ENCODE results near the gene POFUT2.
A peak's percentile ranks its signal among the peaks of the same experiment; 100 is the strongest.

The POFUT2 gene

DNA sequence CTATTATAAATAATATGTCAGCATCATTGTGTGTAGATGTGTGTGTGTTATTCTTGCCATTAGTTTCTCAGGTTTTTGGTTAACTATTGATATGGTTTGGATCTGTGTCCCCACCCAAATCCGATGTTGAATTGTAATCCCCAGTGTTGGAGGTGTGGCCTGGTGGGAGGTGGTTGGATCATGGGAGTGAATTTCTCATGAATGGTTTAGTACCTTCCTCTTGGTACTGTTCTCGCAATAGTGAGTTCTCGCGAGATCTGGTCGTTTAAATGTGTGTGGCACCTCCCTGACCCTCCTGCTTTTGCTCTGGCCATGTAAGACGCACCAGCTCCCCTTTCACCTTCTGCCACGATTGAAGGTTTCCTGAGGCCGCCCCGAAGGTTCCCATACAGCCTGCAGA is 9.6 kb upstream of the POFUT2 start:
- DNase-seq (ENCODE audit: low read depth) = no peak

DNA sequence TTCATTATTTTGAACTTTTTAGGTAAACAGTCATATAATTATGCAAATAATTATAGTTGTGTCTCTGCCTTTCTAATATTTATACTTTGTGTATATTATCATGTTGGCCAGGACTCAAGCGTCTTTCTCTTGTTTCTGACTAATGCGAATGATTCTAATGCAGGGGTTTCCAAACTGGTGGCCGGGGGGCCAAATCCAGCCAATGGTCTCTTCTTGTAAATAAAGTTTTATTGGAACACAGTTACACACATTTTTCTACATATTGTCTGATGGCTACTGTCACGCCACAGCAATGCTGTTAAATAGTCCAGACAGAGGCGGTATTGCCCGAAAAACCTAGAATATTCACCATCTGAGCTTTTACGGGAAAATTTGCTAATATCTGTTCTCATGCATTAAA is 8.9 kb upstream of the POFUT2 start:
- no peak for DNase-seq (ENCODE audit: low read depth)

DNA sequence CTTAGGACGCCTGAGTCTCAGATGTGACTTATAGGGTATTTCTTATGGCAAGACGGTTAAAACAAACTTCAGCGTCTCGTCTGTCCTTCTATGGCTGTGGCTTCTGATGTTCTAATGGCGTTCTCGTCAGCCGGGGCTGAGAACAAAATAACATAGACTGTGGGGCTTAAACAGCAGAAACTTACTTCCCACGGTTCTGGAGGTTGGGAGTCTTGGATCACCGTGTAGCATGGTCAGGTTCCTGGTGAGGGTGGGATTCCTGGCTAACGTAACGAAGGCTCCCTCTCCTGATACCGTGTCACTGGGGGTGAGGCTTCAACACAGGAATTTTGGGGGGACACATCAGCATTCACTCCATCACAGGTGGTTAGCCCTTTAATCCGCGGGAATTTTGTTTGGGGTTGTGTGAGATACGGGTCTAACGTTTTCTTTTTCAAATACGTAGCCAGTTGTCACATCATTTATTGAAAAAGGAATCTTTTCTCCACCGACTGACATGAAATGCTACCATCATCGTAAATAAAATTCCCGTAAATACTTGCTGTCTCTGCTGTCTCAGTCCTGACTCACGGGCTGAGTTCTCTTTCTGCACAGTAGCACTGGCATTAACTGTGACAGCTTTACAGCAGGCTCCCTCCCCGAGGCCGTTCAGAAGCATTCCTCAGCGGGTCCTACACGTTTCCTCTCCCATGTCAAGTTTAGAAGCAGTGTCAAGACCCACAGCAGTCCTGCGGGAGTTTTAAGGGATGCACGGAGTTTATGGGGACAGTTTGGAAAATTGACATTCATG is 8.1 kb upstream of the POFUT2 start:
- peak; percentile 89 for DNase-seq (ENCODE audit: low read depth)

DNA sequence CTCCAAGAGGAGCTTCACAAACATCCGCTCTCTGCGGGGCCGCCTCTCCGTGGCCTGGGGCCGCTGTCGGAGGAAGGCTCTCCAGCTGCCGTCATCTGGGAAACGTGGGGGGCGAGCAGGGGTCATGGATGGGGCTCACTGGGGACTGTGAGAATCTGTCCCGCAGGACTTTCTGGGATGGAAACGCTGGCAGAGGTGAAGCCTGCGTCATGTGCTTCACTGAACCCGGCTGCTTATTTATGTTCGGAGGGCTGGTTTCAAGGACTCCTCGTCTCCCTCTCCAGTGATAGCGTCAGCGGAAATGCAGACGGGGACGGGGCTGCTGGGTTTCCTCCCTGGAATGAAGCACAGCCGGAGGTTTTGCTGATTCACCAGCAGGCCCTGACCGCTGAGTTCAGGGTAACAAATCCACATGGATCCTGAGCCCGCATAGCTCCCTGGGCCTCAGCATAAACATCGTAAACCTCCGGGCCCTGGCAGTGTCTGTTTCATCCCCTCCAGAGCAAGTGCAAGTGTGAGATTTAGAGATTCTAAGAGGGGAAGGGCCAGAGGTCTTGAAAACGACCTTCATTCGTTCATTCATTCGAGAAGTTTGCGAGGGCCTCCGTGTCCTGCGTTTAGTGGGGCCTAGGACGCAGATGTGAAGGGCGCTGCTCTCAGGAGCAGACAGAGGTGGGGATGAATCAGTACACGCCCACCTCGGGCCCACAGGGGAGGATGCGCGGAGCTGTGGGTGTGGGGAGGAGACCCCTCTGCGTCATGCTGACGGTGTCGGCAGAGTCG is 7.0 kb upstream of the POFUT2 start:
- peak; percentile 98 for DNase-seq (ENCODE audit: low read depth)

DNA sequence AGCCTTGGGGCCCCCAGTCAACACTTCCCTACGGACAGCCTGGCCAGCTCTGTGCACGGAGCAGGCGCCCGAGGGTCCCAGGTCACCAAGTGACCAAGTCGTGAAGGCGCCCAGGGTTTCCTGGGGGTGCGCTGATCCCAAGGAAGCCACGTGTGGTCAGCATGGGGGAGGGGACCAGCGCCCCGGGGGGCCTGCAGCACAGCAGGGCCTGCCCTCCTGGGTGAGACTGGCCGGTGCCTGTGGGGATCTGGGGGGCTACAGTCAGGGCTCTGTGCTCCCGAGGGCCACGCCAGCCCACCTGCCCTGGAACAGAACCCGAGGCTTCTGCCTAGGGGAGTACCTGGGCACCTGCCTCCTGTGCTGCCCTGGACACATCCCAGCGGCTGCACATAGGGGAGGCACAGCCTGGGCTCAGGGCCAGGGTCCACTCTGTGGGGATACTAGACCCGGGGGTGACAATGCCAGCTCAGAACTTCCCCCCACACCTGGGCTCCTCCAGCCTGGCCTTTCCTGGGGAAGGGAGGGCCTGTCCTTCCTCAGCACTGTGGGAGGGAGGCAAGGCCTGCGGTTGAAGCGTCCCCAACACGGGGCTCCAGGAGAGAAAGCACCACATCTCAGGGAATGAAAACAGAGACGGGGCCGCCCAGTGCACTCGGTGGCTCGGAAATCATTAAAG is 6.2 kb upstream of the POFUT2 start:
- no peak for DNase-seq (ENCODE audit: low read depth)

DNA sequence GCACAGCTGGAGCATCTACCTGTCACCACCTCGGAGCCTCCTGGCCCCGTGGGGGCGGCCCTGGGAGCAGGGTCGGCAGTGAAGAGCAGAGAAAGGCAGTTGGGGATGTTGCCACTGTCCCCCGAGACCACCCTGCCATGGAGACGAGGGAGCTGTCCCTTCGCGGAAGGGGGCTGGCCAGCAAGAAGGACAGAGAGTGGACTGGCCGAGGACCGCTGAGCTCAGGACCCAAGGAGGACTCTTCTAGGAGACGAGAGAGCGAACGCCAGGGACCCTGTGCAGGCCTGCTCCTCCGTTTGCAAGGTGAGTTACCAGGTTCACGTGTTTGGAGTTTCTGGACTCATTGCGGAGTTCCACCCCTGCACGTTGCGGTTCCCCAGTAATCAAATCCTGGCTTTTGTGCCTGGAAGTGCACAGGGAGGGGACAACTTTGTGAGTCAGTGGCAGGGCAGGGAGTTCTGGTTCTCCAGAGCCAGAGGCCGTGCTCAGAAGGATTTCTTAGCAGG is 5.6 kb upstream of the POFUT2 start:
- DNase-seq (ENCODE audit: low read depth) = no peak

DNA sequence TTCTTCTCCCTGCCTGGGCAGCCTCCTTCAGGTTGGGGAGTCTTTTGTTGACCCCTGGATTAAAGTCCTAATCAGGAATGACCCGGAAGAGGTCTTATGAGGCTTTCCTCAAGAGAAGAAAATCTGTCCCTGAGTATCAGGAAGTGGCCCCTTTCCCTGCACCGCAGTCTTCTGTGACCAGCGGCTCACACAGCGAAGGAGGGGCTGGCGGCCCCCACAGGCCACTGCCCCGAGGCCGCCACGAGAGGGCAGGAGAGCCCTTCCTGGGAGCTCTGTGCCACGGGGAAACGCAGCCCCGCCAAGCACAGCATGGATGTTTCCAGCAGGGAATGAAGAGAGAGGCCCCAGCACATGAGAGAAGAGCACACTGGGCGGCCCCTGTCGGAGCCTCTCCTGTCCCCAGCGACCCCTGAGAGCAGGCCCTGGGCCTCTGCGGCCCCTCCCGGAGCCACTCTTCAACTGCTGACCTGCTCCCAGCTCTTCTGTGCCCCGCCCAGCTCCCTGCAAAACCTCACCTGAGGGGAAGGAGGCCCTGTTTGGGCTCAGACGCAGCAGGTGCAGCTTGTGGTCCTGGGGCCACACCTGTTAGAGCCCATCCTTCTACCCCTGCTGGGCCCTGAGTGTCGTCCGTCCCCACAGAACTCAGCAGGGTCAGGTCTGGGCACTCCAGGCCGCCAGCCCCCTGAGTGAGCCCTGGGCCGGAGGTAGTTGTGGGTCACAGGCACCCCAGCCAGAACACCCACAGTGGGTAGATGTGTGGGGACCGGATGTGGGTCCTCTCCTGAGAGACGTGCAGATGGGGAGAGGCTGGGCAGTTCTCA is 4.9 kb upstream of the POFUT2 start:
- no peak for DNase-seq (ENCODE audit: low read depth)

DNA sequence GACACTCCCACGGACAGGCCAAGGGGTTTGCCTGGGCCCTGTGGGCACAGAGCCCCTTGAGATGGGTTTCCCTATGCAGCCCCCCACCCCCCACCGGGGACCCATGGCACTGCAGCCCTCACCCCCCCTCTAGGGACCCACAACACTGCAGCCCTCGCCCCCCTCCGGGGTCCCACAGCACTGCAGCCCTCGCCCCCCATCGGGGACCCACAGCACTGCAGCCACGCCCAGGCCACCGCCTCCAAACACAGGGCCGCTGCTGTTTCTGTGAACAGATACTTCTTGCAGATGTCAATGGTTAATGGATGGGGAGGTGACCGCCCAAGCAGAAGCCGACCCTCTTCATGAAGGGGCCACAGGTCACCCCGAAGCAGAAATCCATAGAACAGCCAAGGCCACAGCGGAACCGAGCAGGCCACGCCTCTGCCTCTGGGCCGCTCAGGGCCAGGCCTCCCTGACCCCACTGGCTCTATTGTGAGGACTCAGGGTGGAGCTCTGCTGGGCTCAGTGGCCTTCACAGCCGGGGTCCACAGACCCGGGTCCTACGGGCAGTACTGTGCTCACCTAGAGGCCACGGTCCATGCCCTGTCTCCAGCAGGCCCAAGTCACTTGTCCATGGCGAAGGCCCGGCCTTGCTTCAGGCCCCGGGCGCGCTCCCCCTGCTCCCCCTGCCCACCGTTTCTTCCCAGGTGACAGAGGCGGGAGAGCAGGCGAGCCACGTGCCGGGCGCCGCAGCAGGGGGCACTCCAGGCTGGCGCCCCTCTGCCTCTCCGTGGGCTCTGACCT is 4.1 kb upstream of the POFUT2 start:
- no peak for DNase-seq (ENCODE audit: low read depth)

DNA sequence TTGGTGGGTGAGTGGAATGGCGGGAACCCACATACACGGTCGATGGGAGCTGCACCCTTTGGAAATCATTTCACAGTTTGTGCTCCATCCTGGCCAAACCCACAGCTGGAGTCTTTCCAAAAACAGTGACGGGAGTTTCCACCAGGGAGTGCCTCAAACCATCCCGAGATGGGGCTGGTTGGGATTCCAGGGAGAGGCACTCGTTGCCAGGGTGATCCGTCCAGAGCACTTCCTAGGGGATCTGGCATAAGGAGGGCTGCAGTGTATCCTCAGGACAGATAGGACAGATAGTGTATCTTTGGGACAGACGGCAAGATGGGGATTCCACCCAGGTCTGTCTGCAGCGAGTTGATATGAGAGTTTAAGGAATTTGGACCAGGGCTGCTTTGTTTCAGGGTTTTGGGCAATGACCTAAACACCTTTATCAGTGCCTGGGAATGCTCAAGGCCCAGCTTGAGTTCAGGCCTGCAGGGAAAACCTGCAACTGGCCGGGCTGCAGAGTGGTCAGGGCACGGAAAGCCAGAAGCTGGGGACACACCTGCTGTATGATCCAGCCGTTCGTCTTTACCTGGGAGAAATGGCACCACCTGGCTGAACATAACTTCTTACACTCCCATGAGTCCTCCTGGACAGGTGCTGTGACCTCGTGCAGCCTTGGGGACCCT is 3.4 kb upstream of the POFUT2 start:
- no peak for DNase-seq (ENCODE audit: low read depth)

DNA sequence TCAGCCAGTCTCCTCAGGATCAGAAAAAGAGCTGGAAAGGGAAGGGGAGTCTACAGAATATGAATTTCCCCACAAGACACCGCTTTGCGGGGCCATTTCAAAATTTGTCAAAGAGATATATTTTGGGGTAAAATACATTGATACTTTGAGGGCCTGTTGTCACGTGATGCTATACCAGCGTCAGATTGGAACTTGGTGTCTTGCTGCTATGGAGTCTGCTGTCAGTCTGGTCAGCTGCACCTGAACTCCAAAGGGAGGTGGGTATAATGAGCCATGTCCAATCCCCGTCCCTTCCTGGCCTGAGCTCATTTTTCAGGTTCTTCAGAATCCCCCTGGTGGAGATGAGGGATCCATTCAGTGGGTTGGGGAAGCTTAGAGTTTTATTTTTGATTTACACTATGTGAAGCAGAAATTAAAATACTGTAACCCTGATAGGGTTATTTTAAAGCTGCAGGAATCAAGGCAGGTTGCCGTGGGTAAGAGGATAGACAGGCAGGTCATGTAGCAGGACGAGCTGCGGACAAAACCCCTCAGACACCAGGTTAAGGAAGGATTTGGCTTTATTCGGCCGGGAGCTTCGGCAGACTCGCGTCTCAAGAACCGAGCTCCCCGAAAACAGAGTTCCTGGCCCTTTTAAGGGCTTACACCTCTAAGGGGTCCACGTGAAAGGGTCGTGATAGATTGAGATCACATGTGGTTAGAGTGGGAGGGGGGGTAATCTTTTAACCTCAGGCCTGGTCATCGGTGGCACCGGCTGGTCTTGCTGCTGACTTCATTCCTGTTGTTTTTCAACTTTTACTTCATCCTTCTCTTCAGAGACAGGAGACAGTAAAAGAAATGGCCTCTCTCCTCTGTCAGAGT is 2.2 kb upstream of the POFUT2 start:
- DNase-seq (ENCODE audit: low read depth) = no peak

DNA sequence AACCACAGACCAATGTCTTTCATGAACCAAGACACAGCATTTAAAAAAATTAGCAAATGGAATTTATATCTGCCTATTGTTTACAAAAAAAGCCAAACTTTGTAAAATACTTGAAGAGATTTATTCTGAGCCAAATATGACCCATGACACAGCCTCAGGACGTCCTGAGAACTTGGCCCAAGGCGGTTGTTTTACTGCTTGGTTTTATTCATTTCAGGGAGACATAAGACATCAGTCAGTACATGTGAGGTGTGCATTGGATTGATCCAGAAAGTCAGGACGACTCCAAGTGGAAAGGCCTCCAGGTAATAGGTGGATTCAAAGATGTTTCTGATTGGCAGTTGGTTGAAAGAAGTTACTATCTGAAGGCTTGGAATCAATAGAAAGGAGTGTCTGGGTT is 1.4 kb upstream of the POFUT2 start:
- no peak for DNase-seq (ENCODE audit: low read depth)

DNA sequence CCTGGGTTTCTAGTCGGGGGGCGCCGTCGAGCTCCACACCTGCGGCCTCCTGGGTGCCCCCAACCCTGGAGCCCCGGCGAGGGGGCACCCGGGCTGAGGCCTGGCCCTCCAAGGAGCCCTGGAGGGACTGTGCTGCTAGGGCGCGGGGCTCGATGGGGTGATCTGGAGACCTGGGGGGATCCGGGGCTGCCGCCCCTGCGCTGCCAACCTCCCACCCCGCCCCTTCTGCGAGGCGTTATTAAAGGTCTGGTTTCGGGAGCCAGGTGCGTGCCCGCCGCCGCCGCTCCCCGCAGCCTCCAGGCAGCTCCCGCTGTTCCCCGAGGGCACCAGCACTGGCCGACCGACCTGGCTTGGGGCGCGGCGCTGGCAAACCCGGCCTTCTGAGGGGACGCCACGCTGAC is 746 bp upstream of the POFUT2 start:
- DNase-seq (ENCODE audit: low read depth) = no peak

DNA sequence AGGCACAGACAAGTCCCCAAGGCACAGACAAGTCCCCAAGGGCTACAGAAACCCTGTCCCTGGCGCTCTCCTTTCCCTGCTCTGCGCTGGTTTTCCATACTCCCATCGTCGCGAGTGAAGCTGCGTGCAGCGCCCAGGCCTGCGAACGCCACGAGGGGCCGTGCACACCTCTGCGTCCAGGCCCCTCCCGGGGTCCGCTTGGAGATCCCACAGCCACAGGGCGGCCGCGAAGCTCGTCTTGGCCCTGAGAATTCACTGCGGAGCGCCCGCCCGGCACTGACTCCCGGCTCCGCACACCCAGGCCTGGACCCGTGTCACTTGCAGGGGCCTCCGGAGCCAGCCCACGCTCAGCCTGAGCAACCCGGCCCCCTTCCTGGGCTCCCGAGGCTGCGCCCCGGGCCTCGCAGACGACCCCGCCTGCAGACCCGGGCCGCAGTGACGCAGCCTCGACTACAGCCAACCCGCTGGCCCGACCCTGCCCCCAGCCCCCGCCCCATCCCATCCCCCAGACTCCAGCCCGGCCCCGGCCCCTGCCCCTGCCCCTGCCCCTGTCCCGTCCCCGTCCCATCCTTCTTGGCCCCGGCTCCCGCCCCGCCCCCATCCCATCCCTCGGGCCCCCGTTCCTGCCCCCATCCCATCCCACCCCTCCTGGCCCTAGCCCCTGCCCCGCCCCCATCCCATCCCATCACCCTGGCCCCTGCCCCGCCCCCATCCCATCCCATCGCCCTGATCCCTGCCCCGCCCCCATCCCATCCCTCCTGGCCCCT is 841 bp downstream of the POFUT2 start:
- no peak for DNase-seq (ENCODE audit: low read depth)

DNA sequence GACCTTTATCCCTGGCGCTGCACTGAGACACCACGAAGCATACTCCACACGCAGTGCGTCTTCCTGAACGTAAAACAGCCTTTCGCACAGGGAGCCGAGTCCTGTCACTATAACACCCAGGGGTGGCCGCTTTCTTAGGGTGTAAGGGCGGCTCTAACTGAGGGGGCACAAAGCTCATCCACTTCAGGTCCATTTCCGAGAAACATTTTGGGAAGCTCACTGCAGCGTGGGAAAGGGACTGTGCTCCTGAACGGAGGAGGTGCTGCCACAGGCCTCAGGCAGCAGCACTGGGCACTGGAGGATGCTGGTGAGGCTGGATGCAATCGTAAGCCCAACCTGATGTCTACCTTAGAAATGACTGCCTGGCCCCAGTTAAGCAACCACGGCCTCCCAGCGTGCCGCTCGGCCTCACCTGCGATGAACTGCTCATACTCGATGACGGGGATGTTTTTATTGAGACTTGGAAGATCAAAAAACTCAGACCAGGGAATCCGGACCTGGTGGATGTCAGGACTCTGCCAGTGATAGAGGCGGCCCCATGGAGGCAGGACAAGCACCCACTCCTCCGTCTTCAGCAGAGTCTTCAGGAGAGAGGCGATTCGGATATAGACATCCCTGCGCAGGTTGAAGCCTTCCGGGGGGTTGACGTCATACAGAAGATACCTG is 2.3 kb downstream of the POFUT2 start:
- no peak for DNase-seq (ENCODE audit: low read depth)

DNA sequence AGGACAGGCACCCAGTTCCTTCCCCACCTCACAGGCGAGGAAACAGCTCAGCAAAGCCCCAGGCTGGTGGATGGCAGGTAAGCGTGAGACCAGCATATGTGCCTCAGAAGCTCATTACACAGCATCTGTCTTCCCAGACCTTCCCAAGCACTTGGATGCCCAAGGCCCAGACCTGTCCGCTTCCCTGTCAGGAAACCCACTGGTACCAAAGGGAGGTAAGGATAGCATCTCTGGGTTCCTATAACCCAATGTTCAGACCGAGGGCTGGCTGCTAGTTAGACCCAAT is 3.3 kb downstream of the POFUT2 start:
- DNase-seq (ENCODE audit: low read depth) = no peak

DNA sequence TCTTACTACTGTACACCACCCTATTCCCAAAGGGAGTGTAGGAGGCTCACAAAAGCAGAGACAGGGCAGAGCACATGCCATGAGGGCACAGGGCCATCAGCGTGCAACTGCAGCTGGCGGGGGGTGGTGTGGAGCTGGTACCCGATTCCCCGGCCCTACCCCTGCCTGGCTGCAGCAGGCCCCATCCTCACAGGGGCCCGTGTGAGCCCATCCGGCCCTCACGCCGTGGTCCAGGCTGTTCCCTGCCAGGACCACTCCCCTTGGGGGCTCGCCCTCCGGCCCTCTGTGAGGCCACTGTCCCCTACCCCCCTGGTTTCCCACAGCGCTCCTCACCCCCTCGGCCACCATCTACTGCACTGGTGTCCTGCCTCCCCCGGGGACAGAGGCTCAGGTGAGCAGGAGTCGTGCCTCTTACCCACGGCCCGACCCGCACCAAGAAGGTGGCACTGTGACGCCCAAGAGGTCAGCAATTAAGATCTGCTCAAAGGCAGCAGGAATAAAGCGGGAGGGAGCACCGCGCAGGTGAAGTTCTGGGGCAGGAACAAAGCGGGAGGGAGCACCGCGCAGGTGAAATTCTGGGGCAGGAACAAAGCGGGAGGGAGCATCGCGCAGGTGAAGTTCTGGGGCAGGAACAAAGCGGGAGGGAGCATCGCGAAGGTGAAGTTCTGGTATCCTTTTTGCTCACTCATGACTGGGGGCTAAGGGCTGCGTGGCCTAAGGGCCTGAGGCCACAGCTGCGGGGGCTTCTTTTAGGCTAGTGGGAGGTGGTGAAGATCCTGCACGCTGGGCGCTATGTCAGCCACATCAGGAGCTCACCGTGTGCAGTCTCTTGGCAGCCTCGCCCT is 3.9 kb downstream of the POFUT2 start:
- DNase-seq (ENCODE audit: low read depth) = no peak

DNA sequence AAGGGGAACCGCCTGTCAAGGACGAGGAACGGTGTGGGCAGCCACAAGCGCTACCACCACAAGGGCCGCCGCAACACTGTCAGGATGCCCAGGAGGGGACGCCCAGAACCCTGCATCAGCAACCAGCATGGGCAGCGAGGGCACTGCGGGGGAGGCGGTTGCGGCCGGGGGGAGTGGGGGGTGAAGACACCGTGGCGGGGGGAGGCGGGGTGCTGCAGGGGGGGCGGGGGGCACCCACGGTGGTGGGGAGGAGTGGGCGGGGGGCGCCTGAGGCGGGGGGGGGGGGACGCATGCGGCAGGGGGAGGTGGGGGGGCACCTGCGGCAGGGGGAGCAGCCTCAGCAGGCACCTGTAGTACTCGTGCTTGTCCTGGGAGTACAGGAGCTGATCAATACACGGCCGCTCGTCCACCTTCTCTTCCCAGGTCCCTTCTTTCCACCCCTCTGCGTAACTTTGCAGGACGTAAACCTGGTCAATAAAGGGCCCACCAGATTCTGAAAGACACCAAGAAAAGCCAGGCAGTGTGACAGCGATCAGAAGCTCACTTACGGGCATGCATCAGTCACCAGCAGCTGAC is 4.6 kb downstream of the POFUT2 start:
- no peak for DNase-seq (ENCODE audit: low read depth)
